Fibroblast of lung (primary cell): ENCODE results near the gene RRP36. TPM values are rescaled to one million over a fixed set of nuclear protein-coding genes. Genes with fewer than 3 reads are reported as not detected.
A peak's percentile ranks its signal among the peaks of the same experiment; 100 is the strongest.

Source experiments
- DNase-seq, 2 donors: peaks; one replicate each; pipeline versions ENCODE4 v3.0.0 to v3.0.0-alpha.2; 2010; ENCODE audit warnings: low read depth in 2 of 2
- H2AFZ ChIP-seq: 2 replicates; pipeline ENCODE4 v1.5.1; 2012; ENCODE audit warnings: low read length, control low read depth, inconsistent platforms
- H3K27ac ChIP-seq: 2 replicates; pipeline ENCODE4 v1.5.1; 2011; ENCODE audit warnings: low read length, control low read depth; ENCODE audit not compliant: insufficient read depth
- H3K27me3 ChIP-seq: 2 replicates; pipeline ENCODE4 v1.5.1; 2011; ENCODE audit warnings: mild to moderate bottlenecking, low read length; ENCODE audit not compliant: control insufficient read depth, insufficient read depth
- H3K36me3 ChIP-seq: 2 replicates; pipeline ENCODE4 v1.5.1; 2011; ENCODE audit warnings: low read length; ENCODE audit not compliant: control insufficient read depth, insufficient read depth
- H3K4me1 ChIP-seq: 2 replicates; pipeline ENCODE4 v1.5.1; 2011; ENCODE audit warnings: low read length; ENCODE audit not compliant: control insufficient read depth, insufficient read depth; ENCODE audit errors: extremely low read depth
- H3K4me2 ChIP-seq: 2 replicates; pipeline ENCODE4 v1.5.1; 2011; ENCODE audit warnings: low read length, control low read depth; ENCODE audit not compliant: insufficient read depth; ENCODE audit errors: extremely low read depth
- H3K4me3 ChIP-seq, 4 experiments: fragments of 200-600 bp in 1 of 4; sonication (generic) in 1 of 4; replicated peaks in 1 of 4; 2 replicates each; pipeline ENCODE4 v1.5.1; 2011 to 2016; ENCODE audit warnings: low read length in 4 of 4, low read depth in 3 of 4, mild to moderate bottlenecking in 3 of 4, control low read depth in 2 of 4, inconsistent platforms in 1 of 4, mixed read lengths in 1 of 4; ENCODE audit not compliant: insufficient read depth in 1 of 4; ENCODE audit errors: control extremely low read depth in 1 of 4
- H3K79me2 ChIP-seq: 2 replicates; pipeline ENCODE4 v1.5.1; 2012; ENCODE audit warnings: mild to moderate bottlenecking, low read length, inconsistent platforms; ENCODE audit not compliant: control insufficient read depth, insufficient read depth
- H3K9ac ChIP-seq: 2 replicates; pipeline ENCODE4 v1.5.1; 2011; ENCODE audit warnings: mild to moderate bottlenecking, low read length, control low read depth; ENCODE audit not compliant: insufficient read depth
- H3K9me3 ChIP-seq: 2 replicates; pipeline ENCODE4 v1.5.1; 2012; ENCODE audit warnings: low read depth, low read length; ENCODE audit not compliant: control insufficient read depth, insufficient read depth
- H4K20me1 ChIP-seq: 2 replicates; pipeline ENCODE4 v1.5.1; 2011; ENCODE audit warnings: low read length; ENCODE audit not compliant: control insufficient read depth, insufficient read depth; ENCODE audit errors: extremely low read depth
- CTCF ChIP-seq, 2 donors: IDR thresholded peaks in 1 of 2; conservative IDR thresholded peaks in 1 of 2; 1 replicate in 1 of 2; 2 replicates in 1 of 2; pipeline ENCODE4 v1.5.1; 2011 to 2012; ENCODE audit warnings: low read length in 2 of 2, control low read depth in 1 of 2, inconsistent platforms in 1 of 2, low read depth in 1 of 2, mild to moderate bottlenecking in 1 of 2
- EZH2 ChIP-seq: IDR thresholded peaks from 2 replicates; pipeline ENCODE4 v1.5.1; 2012; ENCODE audit warnings: low read length, control low read depth, mild to moderate bottlenecking; ENCODE audit errors: missing control alignments
- polyA plus RNA-seq, 2 donors: library from polyadenylated mRNA; depleted of rRNA in 1 of 2; stranded (reverse) in 1 of 2; unstranded in 1 of 2; fragments of >200 nt; gene quantifications; 2 replicates each; pipeline ENCODE4 v1.2.1, GENCODE V29; 2011 to 2012; ENCODE audit warnings: missing spikeins in 1 of 2
- total RNA-seq: library from RNA; depleted of rRNA; stranded (reverse); fragments of >200 nt; gene quantifications from 2 replicates; pipeline ENCODE4 v1.2.1, GENCODE V29; 2014

Gene RRP36
- total and polyA plus RNA-seq, 2 donors (not counting 1 experiment from before 2014, with no cell fraction given): 73.0 to 88.0 TPM

GRCh38 chr6:43050981-43051380 lies 29.6 kb downstream of the RRP36 start:
- TF ChIP-seq EZH2 (no peak), CTCF (conservative IDR thresholded peaks at IDR 0.05 in 1 of 2, IDR thresholded peaks at IDR 0.05 in 1 of 2; ENCODE audit: low read depth in 1 of 2, low read length in 2 of 2) (no peak)
- peaks cover 21% of the 10 kb centered on the region for H3K36me3 ChIP-seq
- DNase-seq: no peak
- H3K79me2 ChIP-seq: peaks cover 17% of the 10 kb centered on the region
- peaks cover 5% of the 10 kb centered on the region for H3K4me1 ChIP-seq
- no peak overlapping the region for H3K27ac ChIP-seq
- H2AFZ ChIP-seq: no peak overlapping the region
- H3K4me2 ChIP-seq: no peak overlapping the region
- no peak overlapping the region for H3K4me3 ChIP-seq
- H3K9ac ChIP-seq: no peak overlapping the region
- H3K27me3 ChIP-seq: no peaks in the 10 kb centered on the region
- no peaks in the 10 kb centered on the region for H3K9me3 ChIP-seq
- H4K20me1 ChIP-seq: no peaks in the 10 kb centered on the region

GRCh38 chr6:43052225-43052841 lies 30.9 kb downstream of the RRP36 start:
- Histone ChIP-seq H4K20me1 (no peaks in the 10 kb centered on the region), H2AFZ (no peak overlapping the region), H3K9me3 (no peaks in the 10 kb centered on the region), H3K4me3 (peak overlapping the region in 3 of 4 experiments; percentile 66 to 85 (median 72)), H3K4me2 (no peak overlapping the region), H3K9ac (no peak overlapping the region), H3K27me3 (no peaks in the 10 kb centered on the region), H3K4me1 (peaks cover 5% of the 10 kb centered on the region), H3K79me2 (peaks cover 17% of the 10 kb centered on the region), H3K27ac (no peak overlapping the region), H3K36me3 (peaks cover 18% of the 10 kb centered on the region)
- DNase-seq: no peak
- TF ChIP-seq CTCF (conservative IDR thresholded peaks at IDR 0.05 in 1 of 2, IDR thresholded peaks at IDR 0.05 in 1 of 2; ENCODE audit: low read depth in 1 of 2, low read length in 2 of 2) (no peak), EZH2 (no peak)

GRCh38 chr6:43052842-43053544 lies 31.6 kb downstream of the RRP36 start:
- no peak overlapping the region for H2AFZ ChIP-seq
- H3K27me3 ChIP-seq: no peaks in the 10 kb centered on the region
- H3K9ac ChIP-seq: peak overlapping the region; percentile 93
- H3K36me3 ChIP-seq: peaks cover 18% of the 10 kb centered on the region
- H3K9me3 ChIP-seq: no peaks in the 10 kb centered on the region
- TF ChIP-seq EZH2 (no peak), CTCF (conservative IDR thresholded peaks at IDR 0.05 in 1 of 2, IDR thresholded peaks at IDR 0.05 in 1 of 2; ENCODE audit: low read depth in 1 of 2, low read length in 2 of 2) (no peak)
- no peaks in the 10 kb centered on the region for H4K20me1 ChIP-seq
- peak; percentile 20 to 29 for DNase-seq
- H3K4me2 ChIP-seq: peak overlapping the region; percentile 94
- peaks cover 8% of the 10 kb centered on the region for H3K4me1 ChIP-seq
- peak overlapping the region; percentile 52 to 85 (median 69) for H3K4me3 ChIP-seq
- peaks cover 19% of the 10 kb centered on the region for H3K79me2 ChIP-seq
- H3K27ac ChIP-seq: peak overlapping the region; percentile 92
